Endothelial cell of umbilical vein (primary cell): ENCODE data around the gene EXD3. TPM values are rescaled to one million over a fixed set of nuclear protein-coding genes. Genes with fewer than 3 reads are reported as not detected.

Source experiments
- BruUV-seq: library from RNA; stranded (reverse); fragments of 400-500 nt; replicated peaks from 2 replicates; lab custom pipeline; 2021; lab: Mats Ljungman, UMichigan
- CTCF ChIA-PET: fragments of 300-600, 350-600 bp; sonication (Branson Sonifier 250); formaldehyde crosslinking; loops from one replicate; lab custom pipeline; 2021; ENCODE audit warnings: antibody characterized with exemption, inconsistent platforms; lab: Charles Lee
- POLR2A ChIA-PET: fragments of 300-600, 350-600 bp; sonication (Branson Sonifier 250); formaldehyde crosslinking; loops from one replicate; lab custom pipeline; 2021; ENCODE audit warnings: antibody characterized with exemption, inconsistent platforms; lab: Charles Lee
- DNase-seq: peaks from one replicate; pipeline ENCODE4 v3.0.0-alpha.2; 2011; ENCODE audit warnings: low read depth, low spot score
- FAIRE-seq: peaks from 2 replicates; lab custom pipeline; 2011; peaks lifted over from hg19 to GRCh38; lab: Jason Lieb, UNC
- H2AFZ ChIP-seq: 2 replicates; pipeline ENCODE4 v1.6.0; 2012; ENCODE audit warnings: low read depth, low read length, control low read depth, inconsistent platforms
- H3K27ac ChIP-seq: 2 replicates; pipeline ENCODE4 v1.5.1; 2011; ENCODE audit warnings: low read depth, mild to moderate bottlenecking, control low read depth, low read length, moderate library complexity; ENCODE audit not compliant: insufficient read depth
- H3K27me3 ChIP-seq, 2 experiments: 2 replicates each; pipeline versions ENCODE4 v1.6.0 to v1.6.1; 2011; ENCODE audit warnings: low read length in 2 of 2, mixed read lengths in 1 of 2; ENCODE audit not compliant: control insufficient read depth in 2 of 2, insufficient read depth in 2 of 2
- H3K36me3 ChIP-seq, 2 experiments: 2 replicates in 1 of 2; 3 replicates in 1 of 2; pipeline ENCODE4 v1.5.1; 2011; ENCODE audit warnings: low read length in 2 of 2, mild to moderate bottlenecking in 1 of 2, moderate library complexity in 1 of 2; ENCODE audit not compliant: control insufficient read depth in 2 of 2, insufficient read depth in 2 of 2; ENCODE audit errors: extremely low read depth in 1 of 2
- H3K4me1 ChIP-seq: 3 replicates; pipeline ENCODE4 v1.5.1; 2011; ENCODE audit warnings: mild to moderate bottlenecking, low read length; ENCODE audit not compliant: control insufficient read depth, insufficient read depth; ENCODE audit errors: extremely low read depth
- H3K4me2 ChIP-seq: 2 replicates; pipeline ENCODE4 v1.6.1; 2011; ENCODE audit warnings: low read length, control low read depth, mixed read lengths; ENCODE audit not compliant: insufficient read depth
- H3K4me3 ChIP-seq, 3 experiments: fragments of 200-600 bp in 1 of 3; sonication (generic), shearing (Covaris generic) in 1 of 3; replicated peaks in 1 of 3; 2 replicates each; pipeline ENCODE4 v1.5.1; 2011 to 2016; ENCODE audit warnings: control low read depth in 3 of 3, low read length in 3 of 3, mild to moderate bottlenecking in 2 of 3, inconsistent platforms in 1 of 3, low read depth in 1 of 3, moderate library complexity in 1 of 3; ENCODE audit not compliant: insufficient read depth in 1 of 3
- H3K79me2 ChIP-seq: 2 replicates; pipeline ENCODE4 v1.6.0; 2012; ENCODE audit warnings: low read length, inconsistent platforms; ENCODE audit not compliant: control insufficient read depth, insufficient read depth
- H3K9ac ChIP-seq: replicated peaks from 2 replicates; pipeline ENCODE3; 2011; ENCODE audit warnings: low read length, control low read depth; ENCODE audit not compliant: insufficient read depth; ENCODE audit errors: extremely low read depth
- H3K9me1 ChIP-seq: replicated peaks from 3 replicates; pipeline ENCODE4 v1.6.0; 2011; ENCODE audit warnings: mild to moderate bottlenecking, low read length; ENCODE audit not compliant: control insufficient read depth, insufficient read depth; ENCODE audit errors: extremely low read depth
- H3K9me3 ChIP-seq: replicated peaks from 2 replicates; pipeline ENCODE4 v1.5.1; 2012; ENCODE audit warnings: low read length, inconsistent platforms; ENCODE audit not compliant: control insufficient read depth, insufficient read depth
- H4K20me1 ChIP-seq: replicated peaks from 2 replicates; pipeline ENCODE3; 2011; ENCODE audit warnings: mild to moderate bottlenecking, low read length; ENCODE audit not compliant: control insufficient read depth, insufficient read depth; ENCODE audit errors: extremely low read depth
- EZH2 ChIP-seq: IDR thresholded peaks from 2 replicates; pipeline ENCODE4 v1.6.1; 2012; ENCODE audit warnings: borderline replicate concordance, low read depth, mild to moderate bottlenecking, moderate library complexity, low read length, inconsistent platforms; ENCODE audit not compliant: severe bottlenecking
- FOS ChIP-seq: IDR thresholded peaks from 2 replicates; pipeline ENCODE4 v1.6.1; 2011; ENCODE audit warnings: mild to moderate bottlenecking, low read length, moderate library complexity, borderline replicate concordance; ENCODE audit not compliant: insufficient read depth
- GATA2 ChIP-seq: IDR thresholded peaks from 2 replicates; pipeline ENCODE4 v1.7.0; 2011; ENCODE audit warnings: low read depth, mild to moderate bottlenecking, moderate library complexity, mixed read lengths, low read length; ENCODE audit not compliant: insufficient read length, insufficient read depth
- JUN ChIP-seq: IDR thresholded peaks from 2 replicates; pipeline ENCODE4 v1.6.1; 2011; ENCODE audit warnings: borderline replicate concordance, low read depth; ENCODE audit not compliant: insufficient read length, insufficient read depth
- MYC ChIP-seq: IDR thresholded peaks from one replicate; pipeline ENCODE4 v1.6.1; 2011; ENCODE audit warnings: mild to moderate bottlenecking, low read depth, low read length
- POLR2AphosphoS5 ChIP-seq: IDR thresholded peaks from 2 replicates; pipeline ENCODE4 v1.6.1; 2012; ENCODE audit warnings: low read depth, mild to moderate bottlenecking, control low read depth, low read length, moderate library complexity; ENCODE audit not compliant: insufficient read depth
- dilution Hi-C: fragments of 300-500 bp; cut with MboI; formaldehyde crosslinking; loops from one replicate; pipeline ENCODE4 v1.15.0; 2019; ENCODE audit warnings: low sequenced_read_pairs; ENCODE audit not compliant: extremely low pct_ligation_motif_present
- intact Hi-C: fragments of 100-400 bp; cut with micrococcal nuclease; formaldehyde crosslinking; loops from one replicate; pipeline ENCODE4 v1.10.0; 2022
- polyA plus RNA-seq, 4 experiments: library from polyadenylated mRNA; depleted of rRNA in 3 of 4; stranded (reverse) in 3 of 4; unstranded in 1 of 4; fragments of >200 nt; gene quantifications; 2 replicates each; pipeline versions ENCODE4 v1.2.1 to v1.2.3, GENCODE V29; 2011 to 2012; ENCODE audit warnings: missing spikeins in 1 of 4
- total RNA-seq: library from RNA; stranded (reverse); gene quantifications from 2 replicates; pipeline ENCODE4 v1.2.3, GENCODE V29; 2021
- TF ChIP-seq, protein P1 (sequence below), 2 donors: IDR thresholded peaks; 1 replicate in 1 of 2; 2 replicates in 1 of 2; pipeline ENCODE4 v1.5.1; 2011; ENCODE audit warnings: low read length in 2 of 2, mild to moderate bottlenecking in 2 of 2, moderate library complexity in 2 of 2, control low read depth in 1 of 2, inconsistent platforms in 1 of 2, low read depth in 1 of 2; ENCODE audit not compliant: insufficient read depth in 1 of 2; ENCODE audit errors: extremely low read depth in 1 of 2
- TF ChIP-seq, protein P2 (sequence below): IDR thresholded peaks from 2 replicates; pipeline ENCODE4 v1.6.1; 2011; ENCODE audit not compliant: insufficient read depth, insufficient read length

Gene EXD3
- total and polyA plus RNA-seq, 2 donors (not counting 3 experiments of a cell fraction or from before 2014, with no cell fraction given) = 17.7 to 30.3 TPM

DNA sequence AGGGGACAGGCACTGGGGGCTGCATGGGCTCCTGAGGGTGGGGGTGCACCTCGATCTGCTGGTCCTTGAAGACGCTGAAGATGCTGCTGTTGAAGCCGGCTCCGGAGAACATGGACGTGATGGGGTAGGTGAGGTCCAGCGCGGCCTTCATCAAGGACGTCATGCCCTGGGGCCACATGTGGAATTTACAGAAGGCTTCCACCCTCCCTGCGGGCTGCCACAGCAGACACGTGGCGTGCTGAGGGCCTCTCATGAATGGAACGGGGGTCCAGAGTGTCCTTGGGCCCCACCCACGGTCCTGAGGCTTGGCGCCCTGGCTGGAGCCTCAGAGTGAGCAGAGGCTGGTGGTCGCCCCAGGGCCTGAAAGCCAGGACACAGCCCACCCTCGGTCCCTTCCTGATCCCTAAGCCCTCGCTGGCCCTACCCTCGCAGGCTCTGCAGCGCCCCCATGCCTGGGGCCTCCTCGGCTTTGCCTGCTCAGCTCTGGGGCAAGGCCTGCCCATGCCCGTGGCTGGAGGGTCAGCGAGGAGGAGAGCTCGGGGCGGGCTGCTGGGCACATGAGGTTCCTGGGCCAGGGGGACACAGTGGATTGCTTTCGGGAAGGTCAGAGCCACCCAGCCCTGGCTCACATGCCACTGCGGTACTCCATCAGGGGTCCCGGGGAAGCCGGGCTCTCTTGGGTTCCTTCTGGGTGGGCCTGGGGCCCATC lies 41.5 kb upstream of the EXD3 start:
- no TSS peak for BruUV-seq
- H3K9me3 ChIP-seq = no peaks in the 10 kb centered on the region
- ChIA-PET POLR2A (no interaction called here), CTCF (no interaction called here)
- TF ChIP-seq POLR2AphosphoS5 (no peak), GATA2 (no peak), MYC (no peak), FOS (no peak), EZH2 (no peak), JUN (no peak)
- TF ChIP-seq, protein P1, sequence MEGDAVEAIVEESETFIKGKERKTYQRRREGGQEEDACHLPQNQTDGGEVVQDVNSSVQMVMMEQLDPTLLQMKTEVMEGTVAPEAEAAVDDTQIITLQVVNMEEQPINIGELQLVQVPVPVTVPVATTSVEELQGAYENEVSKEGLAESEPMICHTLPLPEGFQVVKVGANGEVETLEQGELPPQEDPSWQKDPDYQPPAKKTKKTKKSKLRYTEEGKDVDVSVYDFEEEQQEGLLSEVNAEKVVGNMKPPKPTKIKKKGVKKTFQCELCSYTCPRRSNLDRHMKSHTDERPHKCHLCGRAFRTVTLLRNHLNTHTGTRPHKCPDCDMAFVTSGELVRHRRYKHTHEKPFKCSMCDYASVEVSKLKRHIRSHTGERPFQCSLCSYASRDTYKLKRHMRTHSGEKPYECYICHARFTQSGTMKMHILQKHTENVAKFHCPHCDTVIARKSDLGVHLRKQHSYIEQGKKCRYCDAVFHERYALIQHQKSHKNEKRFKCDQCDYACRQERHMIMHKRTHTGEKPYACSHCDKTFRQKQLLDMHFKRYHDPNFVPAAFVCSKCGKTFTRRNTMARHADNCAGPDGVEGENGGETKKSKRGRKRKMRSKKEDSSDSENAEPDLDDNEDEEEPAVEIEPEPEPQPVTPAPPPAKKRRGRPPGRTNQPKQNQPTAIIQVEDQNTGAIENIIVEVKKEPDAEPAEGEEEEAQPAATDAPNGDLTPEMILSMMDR (IDR thresholded peaks at IDR 0.05; ENCODE audit: extremely low read depth in 1 of 2, insufficient read depth in 1 of 2, low read depth in 1 of 2, low read length in 2 of 2) = no peak
- TF ChIP-seq, protein P2, sequence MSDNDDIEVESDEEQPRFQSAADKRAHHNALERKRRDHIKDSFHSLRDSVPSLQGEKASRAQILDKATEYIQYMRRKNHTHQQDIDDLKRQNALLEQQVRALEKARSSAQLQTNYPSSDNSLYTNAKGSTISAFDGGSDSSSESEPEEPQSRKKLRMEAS = no peak
- no peaks in the 10 kb centered on the region for H3K4me1 ChIP-seq
- dilution Hi-C loops = no loop called here
- H3K9ac ChIP-seq = no peak overlapping the region
- H4K20me1 ChIP-seq = no peaks in the 10 kb centered on the region
- no peak overlapping the region for H3K4me2 ChIP-seq
- H3K27ac ChIP-seq = no peak overlapping the region
- no peak overlapping the region for H3K4me3 ChIP-seq
- no peaks in the 10 kb centered on the region for H3K9me1 ChIP-seq
- intact Hi-C loops = no loop called here
- FAIRE-seq (no peak), DNase-seq (no peak)
- H3K36me3 ChIP-seq = no peaks in the 10 kb centered on the region
- H2AFZ ChIP-seq = no peak overlapping the region
- peaks cover 0 to 2% of the 10 kb centered on the region in 2 experiments for H3K27me3 ChIP-seq
- H3K79me2 ChIP-seq = no peaks in the 10 kb centered on the region
